HG03565 (cell line): ENCODE measurements around the gene POLN.

ENCODE experiments used
- ATAC-seq: cut with Tn5 transposase; IDR thresholded peaks from one replicate; pipeline ENCODE4 v1.9.1; 2021; ENCODE audit warnings: mild to moderate bottlenecking, moderate library complexity; ENCODE audit not compliant: unreplicated experiment

POLN gene

DNA sequence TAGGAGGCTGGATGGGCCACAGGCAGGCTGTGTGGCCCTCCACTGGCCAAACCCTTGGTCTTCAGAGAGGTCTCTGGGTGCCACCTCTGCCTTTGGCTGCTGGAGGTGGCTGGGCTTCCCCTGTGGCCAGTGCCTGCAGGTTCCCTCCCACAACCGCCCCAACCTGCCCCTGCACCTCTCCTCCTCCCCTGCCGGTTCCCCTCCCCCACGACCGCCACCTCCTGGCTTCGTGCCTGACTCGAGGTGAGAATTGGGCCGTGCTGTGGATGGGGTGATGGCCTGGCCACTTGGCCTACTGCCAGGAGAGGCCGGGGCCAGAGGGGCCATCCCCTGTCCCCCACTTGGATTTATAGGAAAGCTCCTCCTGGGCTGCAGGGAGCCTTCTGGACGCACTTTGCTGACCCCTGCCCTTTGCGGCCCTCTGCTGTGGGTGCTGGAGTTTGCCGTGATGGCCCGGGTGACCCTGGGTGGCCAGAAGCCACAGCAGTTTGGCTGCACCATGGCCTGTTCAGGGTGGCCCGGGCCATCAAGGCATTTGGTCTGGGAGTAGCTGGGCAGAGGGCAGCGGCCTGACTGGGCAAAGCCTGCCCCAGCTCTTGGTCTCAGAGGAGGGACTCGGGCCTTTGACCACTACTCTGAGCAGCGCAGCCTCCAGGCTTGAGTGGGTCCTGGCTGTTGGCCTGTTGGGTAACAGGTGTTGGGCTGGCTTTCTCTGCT lies 179.0 kb downstream of the POLN start:
- no peak for ATAC-seq

DNA sequence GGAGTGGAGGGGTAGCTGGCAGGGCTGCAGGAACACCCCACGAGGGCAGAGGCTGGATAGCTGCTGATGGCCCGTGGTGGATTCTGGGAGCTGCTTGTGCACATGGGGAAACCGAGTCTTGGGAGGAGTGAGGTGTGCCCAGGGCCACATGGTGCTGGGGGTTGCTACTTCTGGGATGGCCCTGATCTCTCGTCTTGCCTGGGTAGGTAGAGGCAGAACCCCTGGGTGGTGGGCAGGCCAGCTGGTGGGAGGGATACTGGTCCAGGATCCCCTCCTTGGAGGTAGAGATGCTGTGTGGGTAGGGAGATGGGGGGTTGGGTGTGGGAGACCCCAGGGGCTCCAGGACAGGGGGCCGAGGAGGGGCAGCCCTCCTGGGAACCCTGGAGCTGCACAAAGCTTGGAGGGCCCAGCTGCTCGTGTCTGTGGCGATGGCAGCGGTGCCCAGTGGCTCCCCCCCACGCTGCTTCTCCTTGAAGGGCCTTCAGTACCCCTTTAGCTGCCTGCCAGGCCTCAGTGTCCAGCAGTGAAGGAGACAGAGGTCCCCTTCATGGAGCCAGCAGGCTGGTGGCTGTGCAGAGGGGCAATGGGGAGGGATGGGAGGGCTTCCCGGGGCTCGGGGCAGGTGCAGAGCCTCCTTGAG lies 179.6 kb downstream of the POLN start:
- no peak for ATAC-seq

DNA sequence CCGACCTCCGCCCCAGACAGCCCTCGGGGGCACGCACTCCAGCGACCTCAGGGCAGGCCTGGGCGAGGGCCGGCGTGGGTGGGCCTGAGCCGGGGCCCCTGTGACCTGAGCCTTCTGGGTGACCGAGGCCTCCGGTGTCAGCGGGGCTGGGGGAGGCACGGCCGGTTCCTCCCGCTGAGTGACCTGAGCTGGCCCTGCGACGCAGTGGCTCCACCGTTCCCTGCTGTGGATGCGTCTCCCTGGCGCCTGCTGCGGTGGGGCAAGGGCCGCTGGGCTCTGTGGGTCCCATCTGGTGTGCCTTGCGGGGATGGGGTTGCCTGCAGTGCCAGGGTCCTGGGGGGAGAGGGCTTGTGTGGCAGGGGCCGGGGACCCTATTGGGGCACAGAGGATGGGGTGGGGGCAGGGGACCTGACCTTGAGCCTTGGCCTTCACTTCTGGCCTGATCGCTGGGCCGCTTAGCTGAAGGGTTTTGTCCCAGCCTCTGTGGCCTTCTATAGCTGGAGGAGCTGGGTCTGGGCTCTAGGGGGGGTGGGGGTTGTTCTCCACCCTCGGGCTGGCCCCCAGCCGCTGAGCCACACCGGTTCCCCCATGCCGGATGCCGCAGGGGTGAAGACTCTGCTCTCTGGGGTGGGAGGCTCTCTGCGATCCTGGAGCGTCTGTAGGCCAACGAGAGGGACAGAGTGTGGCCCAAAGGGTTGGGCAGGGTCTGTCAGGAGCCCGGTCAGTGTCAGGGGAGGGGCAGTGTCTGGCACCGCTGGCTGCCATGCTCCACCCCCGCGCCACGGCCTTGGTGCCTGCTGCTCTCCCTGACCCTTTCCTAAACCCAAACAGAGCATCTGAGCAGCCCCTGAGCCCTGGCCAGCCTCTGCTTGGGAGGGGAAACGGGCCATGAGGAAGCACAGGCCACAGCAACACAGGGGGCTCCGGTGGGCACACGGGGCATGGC lies 180.5 kb downstream of the POLN start:
- no peak for ATAC-seq

DNA sequence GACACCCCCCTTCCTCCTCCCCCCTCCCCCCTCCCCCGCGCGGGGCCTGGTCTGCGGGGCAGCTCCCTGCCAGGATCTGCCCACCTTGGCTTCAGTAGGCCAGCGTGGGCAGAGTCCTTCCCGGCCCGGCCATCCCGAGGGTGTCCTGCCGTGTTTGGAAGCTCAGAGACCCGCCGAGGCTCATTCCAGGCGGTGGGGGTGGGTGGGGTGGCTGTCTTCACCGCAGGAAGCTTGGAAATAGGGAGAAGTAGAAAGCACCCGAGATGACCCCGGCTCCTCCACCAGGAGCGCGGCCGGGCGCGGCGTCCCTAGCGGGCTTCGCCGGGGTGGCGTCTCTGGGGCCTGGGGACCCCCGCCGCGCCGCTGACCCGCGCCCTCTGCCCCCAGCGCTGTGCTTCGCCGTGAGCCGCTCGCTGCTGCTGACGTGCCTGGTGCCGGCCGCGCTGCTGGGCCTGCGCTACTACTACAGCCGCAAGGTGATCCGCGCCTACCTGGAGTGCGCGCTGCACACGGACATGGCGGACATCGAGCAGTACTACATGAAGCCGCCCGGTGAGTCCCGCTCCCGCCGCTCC lies 181.2 kb downstream of the POLN start:
- no peak for ATAC-seq

DNA sequence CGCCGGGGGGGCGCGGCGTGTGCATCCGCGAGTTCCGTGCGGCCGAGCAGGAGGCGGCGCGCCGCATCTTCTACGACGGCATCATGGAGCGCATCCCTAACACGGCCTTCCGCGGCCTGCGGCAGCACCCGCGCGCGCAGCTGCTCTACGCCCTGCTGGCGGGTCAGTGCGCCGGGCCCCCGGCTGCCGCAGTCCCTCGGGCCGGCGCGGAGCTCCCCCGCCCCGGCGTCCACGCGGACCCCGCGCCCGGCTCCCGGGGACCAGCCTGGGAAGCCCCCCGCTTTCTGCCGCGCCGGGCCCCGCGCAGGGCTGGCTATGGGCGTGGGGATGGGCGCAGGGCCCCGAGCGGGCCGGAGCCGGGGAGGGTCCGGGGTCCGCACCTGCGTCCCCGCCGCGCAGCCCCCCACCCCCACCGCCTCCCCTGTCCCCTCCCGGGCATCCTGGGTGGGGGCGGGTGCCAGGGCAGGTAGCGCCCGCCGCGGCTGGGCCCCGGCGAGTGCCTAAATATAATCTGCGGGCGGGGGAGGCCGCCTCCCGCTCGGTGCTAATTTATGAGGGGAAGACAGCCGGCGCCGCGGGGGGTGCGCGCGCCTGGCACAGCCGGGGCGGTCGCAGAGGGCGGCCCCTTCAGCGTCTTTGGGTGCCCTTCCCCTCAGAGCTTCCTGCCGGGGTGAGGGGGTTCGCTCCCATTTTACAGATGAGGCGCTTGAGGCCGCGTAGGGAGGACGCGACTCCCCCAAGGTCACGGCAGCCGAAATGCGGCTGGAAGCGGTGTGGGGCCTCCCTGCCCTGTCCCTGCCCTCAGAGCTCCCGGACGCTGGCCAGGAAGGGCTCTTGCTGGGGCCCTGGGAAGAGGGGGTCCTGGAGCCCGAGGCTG lies 182.0 kb downstream of the POLN start:
- ATAC-seq = no peak

DNA sequence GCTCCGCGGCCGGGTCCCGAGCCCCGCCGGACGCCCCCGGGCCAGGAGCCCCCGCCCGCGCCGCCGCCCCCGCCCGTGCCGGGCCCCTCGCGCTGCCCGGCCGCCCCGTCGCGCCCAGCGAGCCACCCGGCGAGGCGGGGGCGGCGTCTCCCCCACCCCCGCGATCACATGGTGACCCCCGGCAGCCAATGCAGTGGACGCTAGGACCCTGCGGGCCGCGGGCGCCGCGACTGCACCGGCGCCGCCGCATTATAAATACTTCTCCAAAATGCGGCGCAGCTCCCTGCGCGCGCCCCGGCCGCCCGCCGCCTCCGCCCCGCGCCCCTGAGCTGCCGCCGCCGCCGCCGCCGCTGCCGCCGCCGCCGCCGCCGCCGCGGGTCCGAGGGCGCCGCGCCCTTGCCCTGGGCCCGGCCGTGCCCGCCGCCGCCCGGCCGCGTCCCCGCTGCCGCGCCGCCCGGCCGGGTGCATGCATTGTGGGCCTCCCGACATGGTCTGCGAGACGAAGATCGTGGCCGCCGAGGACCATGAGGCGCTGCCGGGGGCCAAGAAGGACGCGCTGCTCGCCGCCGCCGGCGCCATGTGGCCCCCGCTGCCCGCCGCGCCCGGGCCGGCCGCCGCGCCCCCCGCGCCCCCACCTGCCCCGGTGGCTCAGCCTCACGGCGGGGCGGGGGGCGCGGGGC lies 182.7 kb downstream of the POLN start, which contains the start of gene NAT8L:
TSS of gene NAT8L (plus strand) at position 282 of the 680 bp plus-strand sequence. CDS start at position 467, 185 bp downstream.
- ATAC-seq = no peak

DNA sequence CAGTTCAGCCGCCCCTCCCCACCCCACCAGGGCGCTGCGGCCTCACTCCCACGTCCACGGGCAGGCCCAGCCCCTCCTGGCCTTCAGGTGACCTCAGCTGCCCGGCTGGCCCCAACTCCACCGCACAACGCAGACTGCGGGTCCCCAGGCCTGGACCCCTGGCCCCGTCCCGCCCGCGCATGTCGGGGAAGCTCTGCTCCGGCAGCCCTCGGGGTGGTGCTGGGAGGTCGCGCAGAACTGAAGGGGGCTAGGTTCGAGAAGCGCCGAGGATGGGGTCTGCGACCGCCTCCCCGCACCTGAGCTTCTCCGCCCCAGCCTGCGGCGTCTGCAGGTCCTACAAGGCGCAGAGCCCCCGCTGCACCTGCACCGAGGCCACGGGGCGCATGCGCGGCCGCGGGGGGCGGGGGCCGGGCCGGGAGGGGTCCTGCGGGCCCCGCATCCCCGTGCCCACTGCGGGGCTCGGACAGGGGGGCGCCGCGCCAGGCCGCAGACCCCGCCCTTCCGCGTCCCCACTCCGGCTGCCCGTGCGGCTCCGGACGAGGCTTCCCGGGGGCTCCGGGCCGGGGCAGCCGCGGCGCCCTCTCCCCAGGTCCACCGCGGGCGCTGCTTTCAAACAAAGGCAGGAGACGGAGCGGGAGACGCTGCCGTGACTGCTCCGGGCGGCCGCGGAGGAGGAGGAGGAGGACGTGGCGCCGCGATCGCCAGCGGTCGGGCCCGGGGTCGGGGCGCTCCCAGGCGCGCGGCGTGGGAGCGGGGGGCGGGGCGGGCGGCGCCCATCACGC lies 183.5 kb downstream of the POLN start:
- ATAC-seq = no peak

DNA sequence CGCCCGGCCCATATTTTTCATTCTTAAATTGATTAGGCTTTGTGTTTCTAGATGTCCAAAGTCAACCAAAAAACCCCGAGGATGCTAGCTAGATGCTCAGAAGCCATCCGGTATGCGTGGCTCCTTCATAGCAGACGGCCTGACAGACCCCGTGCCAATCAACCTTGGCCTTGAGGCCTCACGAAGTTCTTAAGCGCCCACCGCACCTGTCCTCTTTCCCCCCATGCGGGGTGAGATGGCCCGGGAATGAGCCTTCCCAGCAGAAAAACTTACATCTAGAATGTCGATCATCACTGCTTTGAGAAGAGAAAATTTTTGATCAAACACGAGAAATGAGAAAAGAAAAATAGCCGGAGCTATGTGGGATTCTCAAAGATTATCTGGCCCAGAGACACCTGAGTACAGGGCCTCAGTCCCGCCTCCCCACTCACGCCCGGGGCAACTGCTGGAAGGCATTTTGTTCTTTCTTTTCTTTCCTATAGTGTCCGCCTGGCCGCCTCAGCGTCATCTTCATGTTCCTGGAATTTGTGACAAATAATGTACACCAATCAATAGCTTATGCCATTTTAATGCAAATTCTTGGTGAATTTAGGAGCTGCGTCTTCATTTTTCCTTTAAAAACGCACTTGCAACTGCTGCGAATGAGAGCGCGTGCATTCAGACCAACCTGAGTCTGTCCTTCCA lies 184.4 kb downstream of the POLN start:
- no peak for ATAC-seq

DNA sequence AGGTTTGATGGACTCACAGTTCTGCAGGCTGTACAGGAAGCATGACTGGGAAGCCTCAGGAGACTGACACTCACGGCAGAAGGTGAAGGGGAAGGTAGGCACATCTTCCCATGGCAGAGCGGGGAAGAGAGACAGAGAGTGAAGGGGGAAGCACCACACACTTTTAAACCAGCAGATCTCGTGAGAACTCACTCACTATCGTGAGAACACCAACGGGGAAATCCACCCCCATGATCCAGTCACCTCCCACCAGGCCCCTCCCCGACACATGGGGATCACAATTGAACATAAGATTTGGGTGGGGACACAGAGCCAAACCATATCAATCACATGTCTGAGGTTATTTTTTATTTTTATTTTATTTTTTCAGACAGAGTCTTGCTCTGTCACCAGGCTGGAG lies 187.7 kb downstream of the POLN start:
- no peak for ATAC-seq

DNA sequence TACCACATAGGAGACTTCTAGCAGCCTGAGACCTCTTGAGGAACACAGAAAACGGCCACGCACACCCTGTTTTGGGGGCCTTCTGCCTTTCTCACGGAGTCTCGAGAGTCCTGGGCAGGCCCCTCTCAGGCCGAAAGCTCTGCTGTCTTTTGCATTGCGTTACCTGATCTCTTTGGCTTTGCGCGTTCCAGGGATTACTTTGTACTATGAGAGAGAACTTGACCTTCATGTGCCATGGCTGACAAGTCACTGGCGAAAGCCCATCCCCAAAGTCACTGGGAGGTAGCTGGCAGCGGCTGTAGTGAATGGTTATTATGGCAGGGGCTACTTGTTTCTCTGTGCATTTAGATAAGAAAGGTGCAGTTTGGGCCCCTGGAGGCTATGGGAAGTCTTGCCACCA lies 190.8 kb downstream of the POLN start:
- ATAC-seq = no peak

DNA sequence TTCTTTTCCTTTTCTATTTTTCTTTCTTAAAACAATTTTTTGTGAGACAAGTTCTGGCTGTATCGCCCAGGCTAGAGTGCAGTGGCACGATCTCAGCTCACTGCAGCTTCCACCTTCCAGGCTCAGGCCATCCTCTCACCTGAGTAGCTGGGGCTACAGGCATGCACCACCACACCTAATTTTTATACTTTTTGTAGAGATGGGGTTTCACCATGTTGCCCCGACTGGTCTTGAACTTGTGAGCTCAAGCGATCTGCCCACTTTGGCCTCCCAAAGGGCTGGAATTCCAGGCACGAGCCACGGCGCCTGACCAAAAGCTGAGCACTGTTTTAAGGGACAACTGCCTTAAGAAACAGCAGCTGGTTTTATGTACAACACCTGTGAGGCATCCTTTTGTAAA lies 192.1 kb downstream of the POLN start:
- no peak for ATAC-seq

DNA sequence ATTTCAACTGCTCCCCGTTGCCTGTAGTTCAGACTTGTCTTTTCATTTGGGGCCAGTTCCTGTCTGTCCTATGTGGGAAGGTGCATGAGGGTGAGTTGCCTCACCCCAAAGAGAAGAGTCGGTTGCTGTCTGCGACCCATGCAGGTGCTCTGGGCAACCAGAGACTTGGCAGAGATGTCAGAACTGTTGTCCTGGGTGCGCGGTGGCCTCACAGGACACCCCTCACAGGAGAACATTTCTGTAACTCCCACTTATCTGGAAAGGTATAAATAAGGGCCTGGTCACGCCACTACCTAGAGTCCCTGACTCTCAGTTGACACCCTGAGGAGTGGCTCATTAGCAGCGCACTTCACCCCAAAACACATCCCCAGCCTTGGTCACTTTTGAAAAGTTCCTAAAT lies 192.5 kb downstream of the POLN start:
- ATAC-seq = no peak

DNA sequence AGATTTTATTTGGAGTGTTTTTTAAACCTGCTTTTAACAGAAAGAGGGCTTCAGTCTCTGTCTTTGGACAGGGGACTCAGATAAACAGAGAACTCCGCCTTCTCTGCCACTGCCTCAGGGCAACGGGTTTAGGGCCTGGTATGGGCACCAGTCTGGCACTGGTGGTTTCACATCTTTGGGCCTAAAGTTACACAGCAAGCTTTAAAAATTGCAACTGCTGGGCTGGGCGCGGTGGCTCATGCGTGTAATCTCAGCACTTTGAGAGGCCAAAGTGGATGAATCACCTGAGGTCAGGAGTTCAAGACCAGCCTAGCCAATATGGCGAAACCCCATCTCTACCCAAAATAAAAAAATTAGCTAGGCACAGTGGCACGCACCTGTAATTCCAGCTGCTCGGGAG lies 193.1 kb downstream of the POLN start:
- ATAC-seq = no peak

DNA sequence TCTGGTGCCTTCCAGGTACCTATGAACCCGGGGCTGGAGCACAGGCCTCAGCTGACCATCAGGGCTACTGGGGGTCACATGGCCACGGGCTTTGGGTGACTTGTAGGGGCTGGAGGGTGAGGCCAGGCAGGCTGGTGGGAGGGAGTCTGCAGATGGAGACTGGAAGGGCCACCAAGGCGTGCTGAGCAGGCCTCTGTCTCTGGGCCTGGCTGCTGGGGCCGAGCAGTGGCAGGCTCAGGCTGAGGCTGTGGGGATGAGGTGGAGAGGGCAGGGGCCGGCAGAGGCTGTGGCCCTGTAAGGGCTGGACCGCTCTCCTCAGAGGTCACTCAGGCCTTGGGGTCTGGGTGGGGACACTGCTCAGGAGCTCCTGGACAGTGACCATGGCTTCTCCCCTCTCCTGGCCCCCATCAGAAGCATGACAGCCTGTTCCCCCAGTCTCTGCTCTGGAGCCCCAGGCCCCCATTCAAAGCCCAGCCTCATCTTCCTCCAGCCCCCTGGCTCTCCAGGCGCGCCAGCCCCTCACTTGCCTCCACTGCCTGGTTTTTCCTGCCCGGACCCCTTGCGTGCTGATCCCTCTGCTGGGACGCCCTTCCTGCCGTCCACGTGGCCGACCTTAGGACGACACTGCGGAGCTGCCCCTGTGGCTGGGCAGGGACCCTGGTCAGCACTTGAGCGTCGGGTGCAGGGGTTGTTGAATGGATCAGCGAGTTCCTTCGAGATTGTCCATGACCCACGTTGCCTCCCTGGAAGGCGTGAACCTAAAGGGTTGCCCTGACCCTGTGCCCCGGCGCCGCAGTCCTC lies 193.9 kb downstream of the POLN start:
- no peak for ATAC-seq

DNA sequence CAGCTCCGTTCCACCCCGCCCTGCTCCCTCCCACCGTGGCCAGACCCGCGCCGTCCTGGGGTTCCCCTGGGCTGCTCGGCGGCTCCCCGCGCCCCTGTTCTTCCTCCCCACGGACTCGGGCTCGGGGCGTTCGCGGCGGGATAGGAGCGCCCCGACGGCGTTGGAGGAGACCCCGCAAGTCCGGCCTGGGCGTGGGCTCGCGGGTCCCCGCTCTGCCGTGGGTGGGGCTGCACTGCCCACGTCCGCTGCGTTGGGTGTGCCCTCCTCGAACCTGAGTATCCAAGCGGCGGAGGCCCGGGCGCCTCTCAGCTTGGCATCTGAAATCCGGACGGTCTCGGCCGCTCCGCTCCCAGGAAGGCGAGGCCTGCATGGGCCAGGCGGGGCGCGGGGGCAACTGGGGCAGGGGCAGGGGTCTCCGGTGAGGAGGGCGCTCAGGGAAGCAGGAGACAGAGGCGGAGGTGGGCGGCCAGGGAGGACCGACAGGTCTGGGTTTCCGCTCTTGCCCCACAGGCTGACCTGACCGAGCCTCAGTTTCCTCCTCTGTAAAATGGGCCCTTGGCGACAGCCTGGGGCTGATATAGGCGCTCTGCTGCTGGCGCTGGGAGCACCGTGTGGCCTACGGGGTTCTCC lies 194.8 kb downstream of the POLN start:
- ATAC-seq = no peak

DNA sequence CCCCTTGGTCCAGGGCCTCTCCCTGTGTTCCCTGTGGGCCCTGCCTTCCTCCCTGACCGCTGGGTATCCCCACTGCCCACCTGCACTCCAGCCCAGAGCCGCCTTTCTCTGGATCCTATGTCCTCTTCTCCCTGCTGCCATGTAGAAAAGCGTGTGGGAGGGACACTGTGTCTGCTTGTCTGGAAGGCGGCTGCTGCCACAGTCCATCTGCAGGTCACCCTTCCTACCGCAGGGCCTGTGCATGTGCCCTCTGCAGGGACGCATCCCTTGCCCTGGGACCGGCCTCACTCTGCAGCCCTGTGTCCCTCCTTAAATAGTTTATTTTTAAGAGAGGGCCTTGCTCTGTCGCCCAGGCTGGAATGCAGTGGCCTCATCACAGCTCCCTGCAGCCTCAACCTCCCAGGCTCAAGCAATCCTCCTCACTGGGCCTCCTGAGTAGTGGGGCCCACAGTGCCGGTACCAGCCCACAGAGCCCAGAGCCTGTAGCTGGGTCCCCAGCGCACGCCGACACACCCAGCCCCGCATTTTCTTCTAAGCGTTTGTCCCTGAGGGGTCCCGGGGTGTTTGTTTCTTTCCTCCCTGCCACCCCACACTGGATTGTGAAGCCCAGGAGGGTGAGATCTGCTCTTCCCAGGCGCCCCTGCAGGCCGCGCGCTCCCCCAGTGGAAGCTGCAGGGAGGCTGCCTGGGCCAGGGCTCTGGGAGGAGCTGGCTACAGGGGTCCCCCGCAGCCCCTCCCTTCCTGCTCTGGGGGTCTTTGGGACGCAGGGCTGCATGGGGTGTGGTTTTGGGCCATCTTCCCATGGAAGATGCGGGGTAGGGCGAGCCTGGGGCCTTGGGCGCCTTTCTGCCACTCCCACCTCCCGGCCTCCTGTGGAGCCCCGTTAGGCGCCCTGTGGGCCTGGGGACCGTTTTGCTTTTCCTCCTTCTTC lies 195.6 kb downstream of the POLN start:
- no peak for ATAC-seq
